RWPE1 (cell line): ENCODE results near the gene PDZD2.

Experiments used
- CTCF ChIA-PET: fragments of 350-600 bp; sonication (Branson Sonifier 250); formaldehyde crosslinking; extraction: SDS; loops from one replicate; lab custom pipeline; 2021; lab: Yijun Ruan, JAX
- POLR2A ChIA-PET: fragments of 400-600 bp; formaldehyde crosslinking; extraction: SDS; loops from one replicate; lab custom pipeline; 2020; ENCODE audit warnings: antibody characterized with exemption; ENCODE audit not compliant: low non-redundant PET; lab: Yijun Ruan, JAX
- DNase-seq: peaks from one replicate; pipeline ENCODE4 v3.0.0; 2012; ENCODE audit warnings: low spot score
- H3K27ac ChIP-seq: fragments of 450-650 bp; 2 replicates; pipeline ENCODE4 v1.5.1; 2017
- TF ChIP-seq, protein P1 (sequence below): fragments of 450-650 bp; conservative IDR thresholded peaks from 2 replicates; pipeline ENCODE4 v1.5.1; 2017; ENCODE audit warnings: low read depth, mild to moderate bottlenecking

Gene PDZD2

GRCh38 chr5:31617867-31618266, 21.1 kb upstream of the PDZD2 start:
- no peak for DNase-seq
- TF ChIP-seq, protein P1, sequence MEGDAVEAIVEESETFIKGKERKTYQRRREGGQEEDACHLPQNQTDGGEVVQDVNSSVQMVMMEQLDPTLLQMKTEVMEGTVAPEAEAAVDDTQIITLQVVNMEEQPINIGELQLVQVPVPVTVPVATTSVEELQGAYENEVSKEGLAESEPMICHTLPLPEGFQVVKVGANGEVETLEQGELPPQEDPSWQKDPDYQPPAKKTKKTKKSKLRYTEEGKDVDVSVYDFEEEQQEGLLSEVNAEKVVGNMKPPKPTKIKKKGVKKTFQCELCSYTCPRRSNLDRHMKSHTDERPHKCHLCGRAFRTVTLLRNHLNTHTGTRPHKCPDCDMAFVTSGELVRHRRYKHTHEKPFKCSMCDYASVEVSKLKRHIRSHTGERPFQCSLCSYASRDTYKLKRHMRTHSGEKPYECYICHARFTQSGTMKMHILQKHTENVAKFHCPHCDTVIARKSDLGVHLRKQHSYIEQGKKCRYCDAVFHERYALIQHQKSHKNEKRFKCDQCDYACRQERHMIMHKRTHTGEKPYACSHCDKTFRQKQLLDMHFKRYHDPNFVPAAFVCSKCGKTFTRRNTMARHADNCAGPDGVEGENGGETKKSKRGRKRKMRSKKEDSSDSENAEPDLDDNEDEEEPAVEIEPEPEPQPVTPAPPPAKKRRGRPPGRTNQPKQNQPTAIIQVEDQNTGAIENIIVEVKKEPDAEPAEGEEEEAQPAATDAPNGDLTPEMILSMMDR, result no peak
- ChIA-PET CTCF (interaction anchor here (1.0 to 1.5 kb wide), 2 partner anchors 20 to 459 kb away, joined by 3 to 4 read pairs; no protein-coding TSS in a partner anchor), POLR2A (no interaction called here)
- H3K27ac ChIP-seq, result no peak overlapping the region

DNA sequence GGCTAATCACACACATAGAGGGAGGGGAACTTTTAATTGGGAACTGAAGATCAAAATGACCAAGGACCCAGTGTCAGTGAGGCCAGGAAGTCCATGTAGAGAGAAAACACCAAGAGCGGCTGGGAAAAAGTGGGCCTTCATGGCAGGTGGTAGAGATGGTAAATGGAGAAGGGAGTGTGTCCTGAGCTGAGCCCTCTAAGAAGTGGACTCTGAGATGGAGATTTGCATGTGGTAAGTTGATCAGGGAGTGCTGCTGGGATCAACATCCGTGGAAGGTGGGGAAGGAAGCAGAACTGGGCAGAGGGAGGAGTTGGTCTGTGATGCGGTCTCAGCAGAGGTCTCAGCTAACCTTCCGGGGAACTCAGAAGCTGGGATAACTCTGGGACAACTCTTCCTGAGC, 18.9 kb upstream of the PDZD2 start:
- no peak overlapping the region for H3K27ac ChIP-seq
- POLR2A ChIA-PET, result no interaction called here
- CTCF ChIA-PET, result no interaction called here
- TF ChIP-seq, protein P1, result no peak
- DNase-seq, result no peak

DNA sequence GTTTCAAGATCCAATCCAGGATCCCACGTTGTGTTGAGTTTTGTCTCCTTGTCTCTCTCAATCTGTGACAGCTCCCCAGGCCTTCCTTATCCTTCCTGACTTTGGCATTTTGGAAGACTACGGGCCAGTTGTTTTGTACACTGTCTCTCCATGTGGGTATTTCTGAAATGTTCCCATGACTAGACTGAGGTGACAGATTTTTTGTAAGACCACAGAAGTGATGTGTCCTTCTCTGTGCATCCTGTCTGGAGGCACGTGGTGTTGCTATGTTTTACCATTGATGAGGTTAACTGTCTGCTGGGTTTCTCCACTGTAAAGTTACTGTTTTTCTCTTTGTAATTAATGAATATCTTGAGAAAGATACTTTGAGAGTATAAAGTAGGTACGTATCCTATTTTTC, 15.7 kb upstream of the PDZD2 start:
- no peak overlapping the region for H3K27ac ChIP-seq
- TF ChIP-seq, protein P1, result no peak
- POLR2A ChIA-PET, result no interaction called here
- CTCF ChIA-PET, result no interaction called here
- DNase-seq, result no peak

DNA sequence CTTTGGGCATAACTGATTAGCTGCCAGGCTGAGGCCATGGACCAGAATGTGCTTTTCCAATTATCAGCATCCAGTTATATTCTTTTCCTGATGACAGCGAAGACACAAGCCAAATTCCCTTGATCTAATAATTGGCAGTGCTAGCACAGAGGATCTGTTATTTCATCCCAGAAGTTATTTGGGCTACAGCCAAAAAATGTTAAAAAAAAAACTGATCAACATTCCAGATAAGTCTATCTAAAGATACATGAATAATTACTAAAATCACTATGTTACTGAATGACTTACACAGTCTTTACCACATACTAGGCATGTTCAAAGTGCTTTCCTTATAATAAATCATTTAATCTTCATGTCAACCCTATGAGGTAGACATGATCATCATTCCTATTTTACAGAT, 13.5 kb upstream of the PDZD2 start:
- CTCF ChIA-PET, result interaction anchor here (0.7 kb wide), 1 partner anchor 1405 kb away, joined by 4 read pairs; no protein-coding TSS in a partner anchor
- no peak overlapping the region for H3K27ac ChIP-seq
- TF ChIP-seq, protein P1, result no peak

DNA sequence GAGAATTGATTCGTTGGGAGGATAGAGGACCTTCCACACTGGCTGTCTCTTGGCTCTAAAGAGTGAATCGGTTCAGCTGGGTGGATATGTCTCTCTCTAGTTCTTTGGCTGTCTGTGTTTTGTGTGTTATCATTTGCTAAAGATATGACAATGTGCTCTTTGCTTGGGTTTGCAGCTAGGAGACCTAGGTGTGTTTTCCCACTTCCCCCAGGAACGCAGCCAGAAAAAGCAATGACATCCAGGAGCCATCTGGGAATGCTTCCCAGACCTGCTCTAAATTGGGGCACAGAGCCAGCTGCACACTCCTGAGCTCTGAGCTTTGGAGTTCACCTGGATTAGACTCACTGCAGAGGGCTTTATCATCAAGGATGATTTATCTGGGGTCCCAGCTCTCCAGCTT, 12.8 kb upstream of the PDZD2 start:
- H3K27ac ChIP-seq, result no peak overlapping the region
- TF ChIP-seq, protein P1, result no peak
- ChIA-PET POLR2A (no interaction called here), CTCF (no interaction called here)
- no peak for DNase-seq

More for the DNA sequence above, 13.5 kb upstream of the PDZD2 start:
- DNase-seq, result no peak
- POLR2A ChIA-PET, result no interaction called here

- TF ChIP-seq, protein P1, result no peak
- no peak for DNase-seq
- CTCF ChIA-PET, result no interaction called here
- POLR2A ChIA-PET, result no interaction called here
- H3K27ac ChIP-seq, result no peak overlapping the region
These were observed 12.2 kb upstream of the PDZD2 start for GRCh38 chr5:31626604-31627234.
